ENCODE measurements around the gene RANBP3L. TPM values are rescaled to one million over a fixed set of nuclear protein-coding genes. Genes with fewer than 3 reads are reported as not detected.
"Not testable (repeated sequence)": the region's sequence is repeated elsewhere in the genome, so short reads cannot be mapped to it uniquely, and the experiment has no call there.

Gene RANBP3L
- total and polyA plus RNA-seq, 10 of the 15 experiments (the other 5 are each of a cell fraction or from before 2014, with no cell fraction given): 0.02 to 0.29 (median 0.06) TPM; not detected in 4

GRCh38 chr5:36283775-36284174, 17.9 kb downstream of the RANBP3L start:
- TF ChIP-seq SPI1 (IDR thresholded peaks at IDR 0.05; ENCODE audit: borderline replicate concordance, insufficient read depth, low read depth, low read length): 0 out of 2 replicates have a peak, but pooled peaks have one; percentile 16
- H3K9ac ChIP-seq (ENCODE audit: control insufficient read depth, insufficient read depth, low read length); intact Hi-C loops (cut with micrococcal nuclease; ENCODE audit: unreplicated experiment); H4K20me1 ChIP-seq (ENCODE audit: control insufficient read depth, insufficient read depth); SMC1A ChIA-PET (ENCODE audit: uncharacterized antibody, unreplicated experiment); H3K4me3 ChIP-seq; DNase-seq (ENCODE audit: low read depth, low spot score); H3K9me3 ChIP-seq (replicated peaks; ENCODE audit: control insufficient read depth, insufficient read depth, low read length); H3K27me3 ChIP-seq (replicated peaks in 1 of 2; ENCODE audit: control insufficient read depth in 2 of 2, insufficient read depth in 2 of 2, low read length in 1 of 2); ATAC-seq; H3K4me2 ChIP-seq (ENCODE audit: control insufficient read depth, insufficient read depth); RAD21 ChIA-PET (ENCODE audit: unreplicated experiment); FAIRE-seq; in situ Hi-C loops (cut with MboI); H3K79me2 ChIP-seq (ENCODE audit: control insufficient read depth, insufficient read depth, low read length); H2AFZ ChIP-seq (ENCODE audit: control insufficient read depth, low read depth, low read length); BruUV-seq (replicated peaks); POLR2A ChIA-PET; H3K27ac ChIP-seq (ENCODE audit: control insufficient read depth, insufficient read depth); H3K36me3 ChIP-seq (ENCODE audit: control insufficient read depth in 2 of 2, insufficient read depth in 2 of 2, low read length in 1 of 2); H3K4me1 ChIP-seq (ENCODE audit: control insufficient read depth, insufficient read depth, low read length): not testable (repeated sequence)
- WGBS (ENCODE audit: insufficient coverage, insufficient replicate concordance, low lambda C conversion rate, missing lambda C conversion rate): 7% methylated on average over 3 of the region's 3 CpGs
- CTCF ChIA-PET: interaction anchor here (1.0 kb wide), 1 partner anchor 205 kb away, joined by 3 read pairs; no protein-coding TSS in a partner anchor

GRCh38 chr5:36281626-36282025, 20.1 kb downstream of the RANBP3L start:
- no peak overlapping the region for H2AFZ ChIP-seq (ENCODE audit: control insufficient read depth, low read depth, low read length)
- RAD21 ChIA-PET (ENCODE audit: unreplicated experiment): no interaction called here
- H3K9ac ChIP-seq (ENCODE audit: control insufficient read depth, insufficient read depth, low read length): no peak overlapping the region
- no peaks in the 10 kb centered on the region for H4K20me1 ChIP-seq (ENCODE audit: control insufficient read depth, insufficient read depth)
- 35% methylated on average over 2 of the region's 2 CpGs for WGBS (ENCODE audit: insufficient coverage, insufficient replicate concordance, low lambda C conversion rate, missing lambda C conversion rate)
- H3K4me1 ChIP-seq (ENCODE audit: control insufficient read depth, insufficient read depth, low read length): no peaks in the 10 kb centered on the region
- H3K79me2 ChIP-seq (ENCODE audit: control insufficient read depth, insufficient read depth, low read length): no peaks in the 10 kb centered on the region
- no peaks in the 10 kb centered on the region for H3K36me3 ChIP-seq (ENCODE audit: control insufficient read depth in 2 of 2, insufficient read depth in 2 of 2, low read length in 1 of 2)
- BruUV-seq (replicated peaks): no TSS peak
- no peaks in the 10 kb centered on the region for H3K9me3 ChIP-seq (replicated peaks; ENCODE audit: control insufficient read depth, insufficient read depth, low read length)
- no peak overlapping the region for H3K27ac ChIP-seq (ENCODE audit: control insufficient read depth, insufficient read depth)
- H3K4me3 ChIP-seq: no peak overlapping the region
- POLR2A ChIA-PET: no interaction called here
- H3K4me2 ChIP-seq (ENCODE audit: control insufficient read depth, insufficient read depth): no peak overlapping the region
- FAIRE-seq (no peak), DNase-seq (ENCODE audit: low read depth, low spot score) (no peak), ATAC-seq (no peak)
- CTCF ChIA-PET: interaction anchor here (1.2 kb wide), 1 partner anchor 104 kb away, joined by 4 read pairs; no protein-coding TSS in a partner anchor
- SMC1A ChIA-PET (ENCODE audit: uncharacterized antibody, unreplicated experiment): no interaction called here
- intact Hi-C loops (cut with micrococcal nuclease; ENCODE audit: unreplicated experiment): no loop called here
- in situ Hi-C loops (cut with MboI): no loop called here
- H3K27me3 ChIP-seq (replicated peaks in 1 of 2; ENCODE audit: control insufficient read depth in 2 of 2, insufficient read depth in 2 of 2, low read length in 1 of 2): no peaks in the 10 kb centered on the region
- TF ChIP-seq SREBF1 (IDR thresholded peaks at IDR 0.05; ENCODE audit: low read length) (no peak), ZBED1 (IDR thresholded peaks at IDR 0.05; ENCODE audit: borderline replicate concordance) (no peak), CHD2 (IDR thresholded peaks at IDR 0.05; ENCODE audit: borderline replicate concordance, low read depth, low read length) (no peak), HDGF (IDR thresholded peaks at IDR 0.05) (no peak), MTA3 (IDR thresholded peaks at IDR 0.05; ENCODE audit: borderline replicate concordance, low read length) (no peak), NFXL1 (IDR thresholded peaks at IDR 0.05; ENCODE audit: borderline replicate concordance) (no peak), RFX5 (IDR thresholded peaks at IDR 0.05; ENCODE audit: low read depth, low read length) (no peak), BCLAF1 (IDR thresholded peaks at IDR 0.05) (no peak), RELA (IDR thresholded peaks at IDR 0.05; ENCODE audit: borderline replicate concordance, partially characterized antibody) (no peak)
- TF ChIP-seq, protein P1, sequence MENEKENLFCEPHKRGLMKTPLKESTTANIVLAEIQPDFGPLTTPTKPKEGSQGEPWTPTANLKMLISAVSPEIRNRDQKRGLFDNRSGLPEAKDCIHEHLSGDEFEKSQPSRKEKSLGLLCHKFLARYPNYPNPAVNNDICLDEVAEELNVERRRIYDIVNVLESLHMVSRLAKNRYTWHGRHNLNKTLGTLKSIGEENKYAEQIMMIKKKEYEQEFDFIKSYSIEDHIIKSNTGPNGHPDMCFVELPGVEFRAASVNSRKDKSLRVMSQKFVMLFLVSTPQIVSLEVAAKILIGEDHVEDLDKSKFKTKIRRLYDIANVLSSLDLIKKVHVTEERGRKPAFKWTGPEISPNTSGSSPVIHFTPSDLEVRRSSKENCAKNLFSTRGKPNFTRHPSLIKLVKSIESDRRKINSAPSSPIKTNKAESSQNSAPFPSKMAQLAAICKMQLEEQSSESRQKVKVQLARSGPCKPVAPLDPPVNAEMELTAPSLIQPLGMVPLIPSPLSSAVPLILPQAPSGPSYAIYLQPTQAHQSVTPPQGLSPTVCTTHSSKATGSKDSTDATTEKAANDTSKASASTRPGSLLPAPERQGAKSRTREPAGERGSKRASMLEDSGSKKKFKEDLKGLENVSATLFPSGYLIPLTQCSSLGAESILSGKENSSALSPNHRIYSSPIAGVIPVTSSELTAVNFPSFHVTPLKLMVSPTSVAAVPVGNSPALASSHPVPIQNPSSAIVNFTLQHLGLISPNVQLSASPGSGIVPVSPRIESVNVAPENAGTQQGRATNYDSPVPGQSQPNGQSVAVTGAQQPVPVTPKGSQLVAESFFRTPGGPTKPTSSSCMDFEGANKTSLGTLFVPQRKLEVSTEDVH (IDR thresholded peaks at IDR 0.05; ENCODE audit: low read depth, partially characterized antibody): no peak
- TF ChIP-seq, protein P2, sequence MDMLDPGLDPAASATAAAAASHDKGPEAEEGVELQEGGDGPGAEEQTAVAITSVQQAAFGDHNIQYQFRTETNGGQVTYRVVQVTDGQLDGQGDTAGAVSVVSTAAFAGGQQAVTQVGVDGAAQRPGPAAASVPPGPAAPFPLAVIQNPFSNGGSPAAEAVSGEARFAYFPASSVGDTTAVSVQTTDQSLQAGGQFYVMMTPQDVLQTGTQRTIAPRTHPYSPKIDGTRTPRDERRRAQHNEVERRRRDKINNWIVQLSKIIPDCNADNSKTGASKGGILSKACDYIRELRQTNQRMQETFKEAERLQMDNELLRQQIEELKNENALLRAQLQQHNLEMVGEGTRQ (IDR thresholded peaks at IDR 0.05; ENCODE audit: borderline replicate concordance, low read depth, low read length): no peak
